HG03060 (cell line): ENCODE data around the gene ATOH7.
"Not testable (repeated sequence)": the region's sequence is repeated elsewhere in the genome, so short reads cannot be mapped to it uniquely, and the experiment has no call there.

ENCODE experiments used
- ATAC-seq: cut with Tn5 transposase; IDR thresholded peaks from one replicate; pipeline ENCODE4 v1.9.1; 2021; ENCODE audit warnings: low read depth, moderate number of reproducible peaks; ENCODE audit not compliant: unreplicated experiment

ATOH7 gene

GRCh38 chr10:68231817-68232251, at the start of gene ATOH7:
Gene ATOH7, minus strand, starts transcription at chr10:68232113. Its CDS starts 436 bp downstream, at chr10:68231677.
- ATAC-seq = no peak

- no peak for ATAC-seq
Observed at GRCh38 chr10:68280758-68281157, 48.8 kb upstream of the ATOH7 start.

GRCh38 chr10:68278906-68279753, 47.2 kb upstream of the ATOH7 start:
- not testable (repeated sequence) for ATAC-seq

- ATAC-seq = not testable (repeated sequence)
Observed at GRCh38 chr10:68277814-68278213, 45.9 kb upstream of the ATOH7 start.

- ATAC-seq = no peak
Observed at GRCh38 chr10:68276224-68276623, 44.3 kb upstream of the ATOH7 start.

GRCh38 chr10:68275600-68276126, 43.8 kb upstream of the ATOH7 start:
- no peak for ATAC-seq

- ATAC-seq = no peak
Observed at GRCh38 chr10:68272833-68273232, 40.9 kb upstream of the ATOH7 start.

GRCh38 chr10:68271196-68271882, 39.4 kb upstream of the ATOH7 start:
- no peak for ATAC-seq

GRCh38 chr10:68269562-68270290, 37.8 kb upstream of the ATOH7 start:
- ATAC-seq = no peak

GRCh38 chr10:68261132-68261856, 29.4 kb upstream of the ATOH7 start:
- ATAC-seq = no peak

- ATAC-seq = no peak
Observed at GRCh38 chr10:68253346-68253745, 21.4 kb upstream of the ATOH7 start.

- ATAC-seq = no peak
Observed at GRCh38 chr10:68251625-68252495, 19.9 kb upstream of the ATOH7 start.

GRCh38 chr10:68251151-68251550, 19.2 kb upstream of the ATOH7 start:
- no peak for ATAC-seq

- no peak for ATAC-seq
Observed at GRCh38 chr10:68249297-68249696, 17.4 kb upstream of the ATOH7 start.

- ATAC-seq = no peak
Observed at GRCh38 chr10:68247931-68248330, 16.0 kb upstream of the ATOH7 start.

GRCh38 chr10:68246397-68246796, 14.5 kb upstream of the ATOH7 start:
- ATAC-seq = not testable (repeated sequence)

GRCh38 chr10:68242051-68242450, 10.1 kb upstream of the ATOH7 start:
- ATAC-seq = no peak

GRCh38 chr10:68239596-68240150, 7.8 kb upstream of the ATOH7 start:
- ATAC-seq = no peak

GRCh38 chr10:68239069-68239468, 7.2 kb upstream of the ATOH7 start:
- no peak for ATAC-seq
